GM21447 (cell line): ENCODE measurements around the gene SPATA19.

Source experiments
- ATAC-seq: cut with Tn5 transposase; IDR thresholded peaks from one replicate; pipeline ENCODE4 v1.9.1; 2021; ENCODE audit not compliant: unreplicated experiment

SPATA19 gene

DNA sequence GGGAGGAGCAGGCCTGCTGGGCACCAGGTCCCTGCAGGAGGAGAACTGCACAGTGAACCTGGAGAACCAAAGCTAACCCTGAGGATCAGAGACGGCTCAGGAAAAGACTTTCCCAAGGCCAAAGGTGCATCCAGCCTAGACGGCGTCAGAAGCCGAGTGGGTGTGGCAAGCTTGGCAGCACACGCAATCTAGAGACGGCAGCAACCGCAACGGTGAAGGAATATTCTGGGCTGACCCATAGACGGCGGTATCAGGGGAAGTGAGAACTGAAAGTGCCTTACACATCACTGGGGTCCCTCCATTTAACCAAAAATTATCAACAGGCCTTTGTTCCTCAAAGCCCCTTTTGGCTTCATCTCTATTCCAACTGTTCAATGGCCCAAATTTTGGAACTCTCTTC, 26.2 kb downstream of the SPATA19 start:
- no peak for ATAC-seq

DNA sequence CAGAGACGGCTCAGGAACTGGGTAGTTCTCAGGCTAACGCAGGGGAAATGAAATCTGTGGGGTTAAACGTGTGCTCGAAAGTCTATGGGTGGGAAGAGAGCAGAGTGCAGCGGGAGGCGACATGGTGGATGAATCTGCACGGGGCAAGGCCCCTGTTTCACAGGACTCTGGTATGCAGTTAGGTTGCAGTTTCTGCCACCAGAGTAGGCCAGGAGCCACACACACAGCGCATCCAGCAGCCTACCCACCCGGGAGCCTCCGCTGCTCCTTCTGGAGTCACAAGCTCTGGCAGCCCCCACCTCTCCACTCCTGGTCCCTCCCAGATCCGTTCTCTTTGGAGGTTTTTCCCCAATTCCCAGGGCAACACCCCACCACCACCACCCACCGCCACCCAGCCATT, 27.0 kb downstream of the SPATA19 start:
- ATAC-seq, result no peak

DNA sequence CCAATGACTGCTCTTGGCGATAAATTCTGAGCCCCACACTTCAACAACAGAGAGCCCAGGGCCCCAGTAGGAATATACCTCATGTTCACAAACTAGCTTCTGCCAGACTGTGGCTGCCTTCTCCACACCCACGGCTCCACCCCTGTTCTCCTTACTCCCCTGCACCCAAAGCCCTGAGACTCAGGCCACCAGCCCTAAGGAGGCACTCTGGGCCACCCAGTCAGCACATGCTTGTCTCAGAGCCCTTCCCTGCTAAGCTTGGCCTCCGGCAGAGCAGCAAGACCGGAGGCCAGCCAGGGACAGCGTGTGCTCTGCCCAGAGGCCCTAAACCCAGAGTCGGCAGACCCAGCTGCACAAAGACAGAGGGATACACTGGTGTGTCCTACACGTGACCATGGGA, 27.9 kb downstream of the SPATA19 start:
- no peak for ATAC-seq

DNA sequence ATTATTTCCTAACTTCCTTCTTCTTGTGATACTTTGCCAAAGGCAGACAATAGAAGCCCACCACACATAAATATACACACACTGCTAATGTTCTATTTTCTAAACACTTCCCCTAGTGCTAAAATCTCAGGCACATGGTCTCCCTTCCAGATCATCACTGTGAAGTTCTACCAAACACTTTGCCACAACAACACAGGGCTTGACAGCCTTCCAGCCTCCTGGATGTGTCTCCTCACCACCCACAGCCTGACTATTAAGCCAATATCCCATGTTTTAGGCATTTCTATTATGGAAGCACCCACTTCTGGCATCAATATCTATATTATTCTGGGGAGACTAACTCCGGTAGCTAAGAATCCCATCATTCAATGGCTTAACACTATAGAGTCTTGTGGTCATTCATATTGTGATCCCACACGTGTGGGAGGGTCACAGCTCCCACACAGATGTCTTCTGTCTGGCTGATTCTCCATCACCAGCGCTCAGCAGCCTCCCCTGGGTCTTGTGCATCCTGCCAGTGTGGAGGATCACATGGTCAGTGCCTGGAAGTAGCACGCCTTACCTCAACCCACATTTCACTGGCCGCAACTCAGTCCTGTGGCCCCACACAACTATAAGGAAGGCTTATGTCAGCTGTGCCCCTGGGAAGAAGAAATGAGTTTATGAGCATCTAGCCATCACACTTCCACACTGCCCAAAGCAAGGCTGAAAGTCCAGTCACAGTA, 29.0 kb downstream of the SPATA19 start:
- ATAC-seq, result no peak

DNA sequence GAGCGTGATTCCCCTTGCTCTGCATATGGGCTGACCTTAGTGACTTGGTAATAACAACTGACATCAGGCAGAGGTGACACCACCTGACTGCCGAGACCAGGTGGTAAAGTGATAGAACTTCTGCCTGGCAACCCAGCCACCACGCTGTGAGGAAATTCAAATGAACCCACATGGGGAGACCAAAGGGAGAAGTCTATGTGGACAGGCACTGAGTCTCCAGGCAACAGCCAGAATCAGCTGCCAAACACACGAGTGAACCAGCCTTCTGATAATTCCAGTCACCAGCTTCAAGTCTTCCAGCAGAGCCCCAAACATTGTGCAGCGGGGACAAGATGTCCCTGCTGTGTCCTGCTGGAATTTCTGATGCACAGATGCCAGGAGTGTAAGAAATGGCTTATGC, 29.7 kb downstream of the SPATA19 start:
- ATAC-seq, result no peak

DNA sequence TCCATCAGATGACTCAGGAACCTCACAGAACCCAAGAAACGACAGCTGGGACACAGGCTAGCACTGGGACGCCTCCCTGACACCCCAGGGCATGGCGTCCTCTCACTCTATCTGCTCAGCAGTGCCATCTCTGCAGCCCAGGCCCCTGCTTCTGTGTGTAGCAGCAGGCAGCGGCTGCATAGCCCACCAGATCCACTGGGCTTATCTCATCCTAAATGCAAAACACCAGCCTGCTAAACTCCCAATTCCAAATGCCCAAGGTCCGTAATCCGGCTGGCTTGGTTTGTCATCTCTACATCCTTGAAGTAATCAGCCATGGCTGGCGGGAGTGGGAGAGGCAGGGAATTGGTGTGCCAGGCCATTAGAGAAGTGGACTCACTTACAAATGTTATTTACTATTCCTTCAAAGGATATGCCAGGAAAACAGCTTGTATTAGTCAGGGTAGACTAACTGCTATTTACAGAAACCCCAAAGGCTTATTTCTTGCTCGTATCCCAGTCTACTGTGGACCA, 30.7 kb downstream of the SPATA19 start:
- no peak for ATAC-seq

DNA sequence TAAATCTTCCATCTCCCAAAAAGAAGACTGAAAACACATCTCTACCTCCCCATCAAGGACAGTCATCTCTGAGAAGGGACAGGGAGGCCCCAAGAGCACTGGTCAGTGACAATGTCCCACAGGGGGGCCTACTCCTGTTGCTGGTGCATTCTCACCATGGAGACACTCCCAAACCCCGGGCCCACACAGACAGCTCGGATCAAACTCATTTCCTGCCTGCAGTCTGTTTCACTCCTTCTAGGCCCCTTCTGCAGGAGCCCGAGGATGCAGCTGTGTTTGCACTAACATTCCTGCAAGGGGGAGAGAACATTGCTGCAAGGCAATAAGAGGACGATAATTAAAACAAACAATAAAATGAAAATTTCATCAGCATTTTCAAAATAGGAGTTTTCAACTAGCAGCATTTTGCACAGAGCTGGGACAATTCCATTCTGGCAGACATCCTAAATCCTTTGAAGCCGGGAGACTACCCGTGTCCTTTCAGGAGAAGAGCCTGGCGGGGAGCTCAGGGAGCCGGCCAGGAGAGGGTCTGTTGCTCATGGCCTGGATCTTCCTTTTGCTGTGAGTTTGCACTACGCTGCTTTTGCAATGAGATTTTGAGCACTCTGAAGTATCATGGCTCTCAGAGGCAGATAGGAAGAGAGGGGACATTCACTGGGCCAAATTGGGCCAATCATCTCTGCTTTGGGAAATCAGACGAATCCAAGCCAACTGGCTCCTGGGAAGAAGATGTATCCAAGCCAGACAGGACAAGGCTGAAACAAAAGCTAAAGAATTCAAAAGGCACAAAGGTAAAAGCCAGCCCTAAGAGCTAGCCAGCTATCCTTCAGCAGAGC, 33.2 kb downstream of the SPATA19 start:
- ATAC-seq, result no peak

DNA sequence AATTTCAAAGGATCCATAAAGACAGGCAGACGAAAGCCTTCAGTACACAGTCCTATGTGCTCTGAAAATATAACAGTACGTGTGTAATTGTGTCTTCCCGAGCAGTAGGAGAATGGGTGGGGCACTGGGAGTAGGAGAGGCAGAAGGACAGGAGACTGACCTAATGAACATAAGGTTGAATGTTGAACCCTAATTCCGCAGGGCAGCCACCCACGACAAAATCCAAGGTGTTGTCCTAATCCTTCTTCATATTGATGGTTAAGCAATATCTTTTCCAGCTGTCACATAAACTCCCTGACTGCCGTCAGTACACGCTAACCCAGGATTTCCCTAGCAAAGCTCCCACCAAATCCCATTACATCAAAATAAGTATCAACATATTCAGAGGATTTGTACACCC, 34.5 kb downstream of the SPATA19 start:
- ATAC-seq, result no peak

DNA sequence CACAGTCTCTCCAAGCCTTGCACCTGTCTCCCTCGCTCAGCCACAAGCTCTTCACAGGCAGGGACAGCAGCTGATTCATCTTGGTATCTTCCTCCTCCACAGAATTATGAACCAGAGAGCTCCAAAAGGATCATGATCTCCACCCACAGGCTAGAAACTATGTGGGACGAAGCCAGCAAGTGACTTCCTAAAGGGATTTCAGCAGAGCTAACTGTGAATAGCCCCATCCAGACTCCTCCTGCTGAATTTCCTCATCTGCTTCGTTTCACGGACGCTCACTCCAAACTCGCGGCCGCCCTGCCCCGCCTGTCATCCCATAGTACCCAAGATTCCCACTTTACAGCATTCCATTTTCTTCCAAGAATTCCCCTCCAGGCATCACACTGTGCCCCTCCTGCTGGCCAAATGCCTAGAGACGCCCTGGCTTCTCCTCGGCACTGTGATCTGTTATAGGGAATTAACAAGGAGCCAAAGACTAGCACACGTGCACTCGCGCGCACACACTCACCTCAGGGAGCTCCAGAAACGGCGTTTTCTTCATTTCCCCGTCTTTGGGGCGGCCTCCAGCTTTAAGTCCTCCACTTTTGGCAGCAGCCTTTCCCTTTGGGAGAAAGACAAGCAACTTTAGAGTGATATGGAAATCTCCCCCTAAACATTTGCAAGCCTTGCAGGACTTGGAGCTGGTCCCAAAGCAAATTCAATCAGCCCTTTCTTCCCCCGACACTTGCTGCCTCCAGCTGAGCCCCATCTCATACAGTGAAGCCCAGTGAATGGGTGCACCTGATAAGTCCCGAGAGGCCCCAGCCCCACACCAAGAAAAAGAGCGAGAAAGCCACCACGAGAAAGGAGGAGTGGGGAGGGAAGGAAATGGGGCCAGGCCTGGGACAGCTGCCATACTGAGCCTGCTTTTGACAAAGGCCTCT, 35.5 kb downstream of the SPATA19 start:
- ATAC-seq, result no peak

DNA sequence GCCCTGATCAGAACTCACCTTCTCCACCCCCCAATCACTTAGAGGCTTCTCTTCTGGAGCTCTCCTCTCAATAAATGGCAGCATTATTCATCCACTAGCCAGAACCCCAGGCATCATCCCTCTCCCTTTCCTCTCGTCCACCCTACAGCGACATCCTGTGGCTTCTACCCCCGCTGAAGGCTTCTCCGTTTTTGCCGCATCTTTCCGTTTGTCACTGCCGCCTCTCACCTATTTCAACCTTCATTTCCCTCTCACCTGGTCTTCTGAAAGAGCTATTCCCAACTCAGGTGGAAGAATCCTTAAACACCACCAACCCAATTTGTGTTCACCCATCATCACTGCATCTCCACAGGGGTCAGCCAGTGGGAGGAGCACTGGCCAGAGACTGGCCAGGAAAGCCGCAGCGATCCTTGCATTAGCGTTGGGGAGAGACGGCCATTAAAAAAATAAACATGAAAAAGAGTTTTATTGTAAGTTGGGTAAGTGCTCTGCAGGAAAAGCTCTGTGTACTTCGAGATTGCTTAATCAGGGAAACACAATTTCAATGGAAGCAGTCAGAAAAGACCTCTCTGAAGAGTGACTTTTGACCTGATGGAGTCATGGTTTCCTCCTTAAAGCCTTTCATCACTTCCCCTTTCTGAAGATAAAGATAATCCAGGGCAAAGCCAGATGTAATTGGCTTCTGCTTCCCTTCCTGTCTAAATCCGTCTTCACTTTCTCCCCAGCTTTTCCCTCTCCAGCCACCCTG, 36.7 kb downstream of the SPATA19 start:
- no peak for ATAC-seq

DNA sequence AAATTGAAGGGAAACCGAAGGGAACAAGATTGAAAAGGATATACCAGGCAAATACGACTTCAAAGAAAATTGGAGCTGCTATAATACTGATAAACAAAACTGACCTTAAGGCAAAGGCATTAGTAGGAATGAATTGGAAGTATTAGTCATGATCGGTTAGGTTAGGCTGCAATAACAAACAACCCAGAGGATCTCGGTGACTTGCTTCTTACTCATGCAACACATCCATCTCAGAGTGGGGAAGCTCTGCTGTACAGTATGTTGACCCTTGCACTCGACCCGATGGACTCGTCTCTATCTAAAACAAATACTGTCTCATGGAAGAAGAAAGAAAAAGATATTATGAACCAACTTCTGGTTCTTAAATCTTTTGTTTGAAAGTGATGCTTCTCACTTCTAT, 42.3 kb downstream of the SPATA19 start:
- ATAC-seq, result no peak

DNA sequence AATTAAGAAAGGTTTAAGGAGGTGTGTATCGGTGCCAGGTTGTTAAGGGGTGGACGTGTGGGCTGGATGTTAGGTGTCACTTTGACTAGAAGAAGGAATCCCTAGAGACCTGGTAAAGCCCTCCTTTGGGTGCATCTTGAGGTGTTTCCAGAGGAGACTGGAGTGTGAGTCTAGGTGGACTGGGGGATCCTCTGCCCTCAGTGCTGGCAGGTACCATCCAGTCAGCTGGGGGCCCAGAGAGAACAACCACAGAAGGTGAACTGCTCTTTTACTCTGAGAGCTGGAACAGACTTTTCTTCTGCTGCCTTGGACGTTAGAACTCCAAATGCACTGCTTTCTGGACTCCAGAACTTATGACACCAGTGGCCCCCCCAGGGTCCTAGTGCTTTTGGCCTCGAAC, 44.0 kb downstream of the SPATA19 start:
- no peak for ATAC-seq

DNA sequence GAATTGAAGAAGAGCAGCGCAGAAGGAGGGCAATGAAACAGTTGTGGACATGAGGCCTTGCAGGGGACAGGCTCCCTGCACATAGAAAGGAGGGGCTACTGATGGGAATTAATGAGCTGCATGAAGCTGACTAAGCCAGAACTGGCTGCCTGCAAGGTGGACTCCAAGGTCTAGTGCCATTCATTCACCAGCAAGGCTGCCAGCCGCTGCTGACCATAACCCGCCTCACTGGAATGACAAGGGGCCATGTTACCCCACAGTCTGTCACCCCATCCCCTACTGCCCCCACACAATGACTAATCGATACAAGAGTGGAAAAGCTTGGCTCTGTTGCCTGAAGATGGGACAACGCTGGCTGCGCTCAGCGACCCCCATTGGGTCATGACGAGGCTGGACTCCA, 44.6 kb downstream of the SPATA19 start:
- no peak for ATAC-seq

DNA sequence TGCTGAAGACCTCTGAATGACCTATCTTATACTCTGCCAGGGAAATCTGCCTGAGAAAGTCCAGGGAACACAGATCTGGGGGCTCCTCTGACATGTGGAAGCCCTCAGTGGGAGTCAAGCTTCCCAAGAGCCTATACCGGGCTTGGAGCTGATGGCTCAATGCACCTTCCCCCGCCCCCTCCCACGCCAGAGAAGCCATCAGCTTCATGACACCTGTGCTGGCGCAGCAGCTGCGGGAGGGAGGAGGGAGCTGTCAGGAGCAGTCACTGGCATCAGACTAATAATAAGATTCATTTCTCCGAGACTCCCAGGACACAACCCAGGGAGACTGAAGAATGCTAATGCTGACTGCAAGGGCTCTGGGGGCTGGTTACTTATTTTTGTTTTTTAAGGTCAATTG, 47.8 kb downstream of the SPATA19 start:
- no peak for ATAC-seq

DNA sequence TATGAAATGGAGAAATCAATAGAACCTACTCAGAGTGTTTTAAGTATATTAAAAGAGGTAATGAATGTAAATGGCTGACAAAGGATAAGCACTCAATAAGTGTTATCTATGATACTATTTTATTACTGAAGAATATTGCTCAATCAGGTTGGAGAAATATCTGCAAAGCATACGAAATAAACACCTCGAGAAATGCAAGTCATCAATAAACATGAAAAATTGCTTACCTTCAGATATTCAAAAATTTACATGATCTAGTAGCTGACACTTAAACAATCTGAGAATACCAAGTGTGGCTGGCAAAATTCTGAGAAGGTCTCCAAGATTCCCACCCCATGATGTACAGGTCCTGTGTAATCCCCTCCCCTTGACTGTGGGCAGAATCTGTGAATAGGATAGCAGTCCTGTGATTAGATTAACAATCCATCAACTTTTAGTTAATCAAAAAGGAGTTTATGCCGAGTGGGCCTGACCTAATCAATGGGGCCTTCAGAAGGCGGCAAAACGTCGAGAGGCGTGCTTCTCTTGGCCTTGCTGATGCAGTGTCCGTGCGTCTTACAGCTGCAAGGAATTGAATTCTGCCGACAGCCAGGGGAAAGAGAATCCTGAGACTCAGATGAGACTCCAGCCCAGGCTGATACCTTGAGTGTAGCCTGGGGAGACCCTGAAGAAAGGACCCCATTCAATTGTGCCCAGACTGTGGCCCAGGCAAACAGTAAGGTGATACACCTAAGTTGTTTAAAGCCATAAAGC, 49.1 kb downstream of the SPATA19 start:
- ATAC-seq, result no peak

DNA sequence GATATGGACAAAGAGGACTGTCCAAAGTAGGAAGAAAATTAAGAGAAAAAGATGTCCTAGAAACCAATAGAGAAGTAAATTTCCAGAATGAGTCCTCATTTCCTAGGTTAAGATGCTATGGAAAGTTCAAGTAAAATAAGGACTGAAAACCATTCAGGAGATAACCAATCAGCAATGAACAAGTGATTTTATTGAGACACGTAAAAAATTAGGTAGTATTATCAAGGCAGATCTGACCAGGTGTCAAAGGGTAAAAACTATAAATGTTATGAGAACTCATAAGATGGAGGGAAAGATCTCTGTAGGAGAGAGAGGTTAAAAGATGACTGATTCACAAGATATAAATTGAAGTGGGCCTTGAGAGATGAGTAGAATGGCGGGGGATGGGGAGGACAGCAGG, 50.2 kb downstream of the SPATA19 start:
- no peak for ATAC-seq

DNA sequence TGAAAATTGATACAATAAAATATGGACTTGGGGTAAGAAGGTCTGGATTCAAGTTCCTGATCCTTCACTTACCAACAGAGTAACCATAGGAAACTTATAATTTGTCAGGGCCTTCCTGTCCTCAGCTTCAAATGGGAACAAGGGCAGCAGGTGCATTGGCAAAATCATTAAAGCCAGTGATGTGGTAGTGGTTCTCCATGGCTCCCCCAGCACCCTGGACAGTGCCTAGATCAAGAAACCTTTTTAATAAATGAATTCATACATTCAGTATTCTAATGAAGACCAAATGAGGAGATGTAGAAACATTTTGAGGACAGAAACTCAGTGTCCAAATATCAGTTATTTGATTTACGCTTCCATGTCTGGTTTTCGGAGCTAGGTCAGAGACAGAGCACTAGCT, 51.1 kb downstream of the SPATA19 start:
- ATAC-seq, result no peak

DNA sequence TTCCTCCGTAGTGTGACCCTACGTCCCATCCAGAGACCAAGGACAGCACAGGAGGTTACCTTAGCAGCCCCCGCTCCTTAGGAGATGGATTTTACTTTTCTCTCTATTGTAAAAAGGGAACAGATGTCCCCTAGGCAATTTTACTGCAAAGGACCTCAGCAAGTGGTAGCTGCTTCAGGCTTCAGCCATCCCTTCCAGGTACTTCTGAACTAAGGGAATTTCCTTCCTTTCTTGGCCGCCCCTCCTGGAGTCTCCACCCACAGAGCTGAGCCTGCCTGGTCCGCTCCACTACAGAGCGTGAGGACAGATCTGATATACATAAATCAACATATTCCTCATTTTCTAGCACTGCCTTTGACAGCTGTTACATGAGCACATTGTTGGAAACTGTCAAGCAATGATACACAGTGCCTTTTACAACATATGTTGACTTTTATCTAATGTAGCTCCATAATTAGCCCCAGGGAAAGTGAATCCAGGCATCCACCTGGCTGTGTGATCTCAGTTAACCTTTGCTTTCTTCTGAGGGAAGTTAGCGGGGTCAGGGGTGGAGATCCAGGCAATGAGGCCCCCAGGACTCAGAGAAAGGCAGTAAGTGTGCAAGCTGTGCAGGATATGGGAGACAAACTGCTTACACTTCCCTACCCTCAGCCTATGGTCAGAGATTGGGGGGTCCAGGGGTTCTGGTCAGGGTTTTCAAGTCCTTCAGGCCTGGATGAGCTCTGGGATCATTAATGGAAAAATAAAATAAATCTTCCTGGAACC, 51.9 kb downstream of the SPATA19 start:
- no peak for ATAC-seq

DNA sequence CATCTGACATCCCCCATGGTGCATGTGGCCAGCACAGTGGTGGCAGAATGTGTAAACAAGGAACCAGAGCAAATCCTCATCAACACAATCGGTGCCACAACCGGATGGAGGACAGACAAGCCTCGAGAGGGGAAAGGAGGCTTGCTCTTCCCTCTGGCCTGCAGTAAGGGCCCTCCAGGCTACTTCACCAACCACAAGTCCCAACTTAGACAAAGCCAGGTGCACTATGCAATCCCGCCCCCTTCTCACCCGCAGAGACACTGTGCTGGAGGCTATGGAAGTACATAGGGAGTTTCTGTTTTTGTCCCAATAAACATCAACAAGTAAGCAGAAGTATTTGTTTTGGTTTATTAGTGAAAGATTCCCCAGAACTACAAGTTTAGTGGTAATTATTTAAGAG, 54.3 kb downstream of the SPATA19 start:
- ATAC-seq, result no peak
